Motor neuron (in vitro differentiated cells): ENCODE data around the gene CRISPLD2. TPM values are rescaled to one million over a fixed set of nuclear protein-coding genes. Genes with fewer than 3 reads are reported as not detected.
"Not testable (repeated sequence)": the region's sequence is repeated elsewhere in the genome, so short reads cannot be mapped to it uniquely, and the experiment has no call there.

ENCODE experiments used
- ATAC-seq, 8 experiments: fragments of 200-7000 bp; cut with Tn5 transposase; replicated peaks in 6 of 8; 2 replicates each; pipeline ENCODE4 v1.8.0; 2021; ENCODE audit warnings: mild to moderate bottlenecking in 8 of 8, moderate library complexity in 8 of 8
- H3K27ac ChIP-seq, 2 donors: fragments of 250-450 bp; sonication (Bioruptor Pico); 2 replicates each; pipeline ENCODE4 v1.9.0; 2021; ENCODE audit warnings: antibody characterized with exemption in 2 of 2, mild to moderate bottlenecking in 2 of 2, moderate library complexity in 1 of 2
- H3K4me1 ChIP-seq, 2 donors: fragments of 250-450 bp; sonication (Bioruptor Pico); replicated peaks in 1 of 2; 2 replicates each; pipeline ENCODE4 v1.6.1; 2021; ENCODE audit warnings: antibody characterized with exemption in 2 of 2, mild to moderate bottlenecking in 2 of 2, moderate library complexity in 1 of 2
- H3K4me3 ChIP-seq, 5 donors: fragments of 250-450 bp; sonication (Bioruptor Pico); 2 replicates each; pipeline ENCODE4 v1.9.0; 2021; ENCODE audit warnings: antibody characterized with exemption in 5 of 5, mild to moderate bottlenecking in 5 of 5, moderate library complexity in 4 of 5
- WGBS, 10 experiments: fragments of 450-650 bp; shearing (Covaris generic); methylation state at CpG; one replicate each; pipeline ENCODE4 v1.0.0; 2022; 5-methylcytosine and 5-hydroxymethylcytosine counted together
- in situ Hi-C, 9 experiments: fragments of 400-800 bp; cut with MboI; loops; one replicate each; pipeline ENCODE4 v1.15.0; 2021; ENCODE audit warnings: low sequenced_read_pairs in 9 of 9, low pct_unique_long_range_greater_than_20kb in 2 of 9; ENCODE audit not compliant: unreplicated experiment in 9 of 9
- total RNA-seq, 8 experiments: library from RNA; unstranded; fragments of 300-600 nt; gene quantifications; 2 replicates each; pipeline versions ENCODE4 v1.2.3 to v1.2.4, GENCODE V29; 2022

The CRISPLD2 gene
- total RNA-seq, 8 experiments from 2014 or later: 0.14 to 15.4 (median 1.3) TPM

DNA sequence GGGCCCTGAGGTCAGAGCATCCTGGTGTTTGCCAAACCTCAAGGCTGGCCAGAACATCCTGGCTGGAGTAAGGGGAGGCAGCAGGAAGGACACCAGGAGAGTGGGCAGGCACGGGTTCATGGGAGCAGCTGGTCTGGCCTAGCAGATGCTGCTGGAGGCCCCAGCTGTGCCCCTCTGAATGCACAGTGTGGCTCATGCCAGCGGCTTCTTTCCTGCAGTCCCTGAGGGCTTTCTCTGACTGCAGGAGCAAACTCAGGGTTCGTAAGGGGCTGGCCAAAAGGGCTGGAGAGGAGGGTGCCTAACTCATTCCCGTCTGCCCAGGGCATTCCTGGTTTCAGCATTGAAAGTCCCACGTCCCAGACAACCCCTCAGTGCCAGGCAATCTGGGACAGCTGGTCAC, 112.9 kb downstream of the CRISPLD2 start:
- no peak overlapping the region for H3K27ac ChIP-seq
- peaks cover 3 to 8% of the 10 kb centered on the region in 2 donors for H3K4me1 ChIP-seq
- in situ Hi-C loops: no loop called here
- WGBS, 10 experiments: 0 to 100% (median 62%) methylated on average over 1 to 4 of the region's 5 CpGs; no CpG with 5 or more reads in 4 of the 10 experiments
- H3K4me3 ChIP-seq: no peak overlapping the region
- ATAC-seq: peak in 5 of 8 experiments; percentile 38 to 68 (median 57)

DNA sequence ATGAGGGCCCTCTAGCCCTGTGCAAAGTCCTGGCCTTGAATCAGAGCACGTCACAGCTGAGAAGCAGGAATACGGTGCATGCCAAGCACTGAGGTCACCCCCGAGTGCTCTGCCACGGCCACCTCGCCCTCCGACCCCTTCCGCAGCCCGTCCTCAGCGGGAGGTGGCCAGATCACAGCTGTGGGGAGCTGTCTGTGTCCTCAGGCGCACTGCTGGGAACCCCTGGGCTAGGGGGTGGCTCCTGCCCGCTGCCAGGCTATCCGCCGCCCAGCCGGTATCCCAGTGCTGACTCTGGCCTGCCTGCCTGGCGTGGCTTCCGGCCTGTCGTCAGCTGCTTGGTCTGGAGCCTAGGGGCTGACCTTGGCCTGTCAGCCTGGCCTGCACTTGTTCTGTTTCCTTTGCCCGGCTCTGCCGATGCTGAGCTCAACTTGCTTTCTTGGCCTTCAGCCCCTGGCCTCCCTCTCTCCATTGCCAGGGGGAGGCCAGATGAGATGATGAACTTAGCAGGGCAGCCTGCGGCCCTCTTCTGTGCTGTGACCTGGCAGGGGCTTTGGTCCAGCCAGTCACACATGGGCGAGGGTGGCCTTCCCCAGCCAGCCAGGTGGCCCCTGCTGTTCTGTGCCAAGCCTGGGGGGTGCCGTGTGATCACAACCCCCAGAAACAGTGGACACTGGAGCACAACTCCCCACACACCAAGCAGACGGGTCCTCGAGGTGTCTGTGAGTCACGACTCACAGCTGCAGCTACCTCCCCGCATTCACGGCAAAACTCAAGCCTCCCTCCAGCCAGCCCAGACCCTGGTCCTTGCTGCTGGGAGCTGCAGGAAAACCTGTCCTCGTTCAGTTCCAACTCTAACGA, 114.2 kb downstream of the CRISPLD2 start:
- 23 to 100% (median 67%) methylated on average over 1 to 11 of the region's 29 CpGs; no CpG with 5 or more reads in 2 of the 10 experiments for WGBS, 10 experiments
- Histone ChIP-seq H3K4me3 (no peak overlapping the region), H3K27ac (no peak overlapping the region), H3K4me1 (peaks cover 3 to 8% of the 10 kb centered on the region in 2 donors)
- in situ Hi-C loops: no loop called here
- peak in 2 of 8 experiments; percentile 84 to 90 for ATAC-seq

DNA sequence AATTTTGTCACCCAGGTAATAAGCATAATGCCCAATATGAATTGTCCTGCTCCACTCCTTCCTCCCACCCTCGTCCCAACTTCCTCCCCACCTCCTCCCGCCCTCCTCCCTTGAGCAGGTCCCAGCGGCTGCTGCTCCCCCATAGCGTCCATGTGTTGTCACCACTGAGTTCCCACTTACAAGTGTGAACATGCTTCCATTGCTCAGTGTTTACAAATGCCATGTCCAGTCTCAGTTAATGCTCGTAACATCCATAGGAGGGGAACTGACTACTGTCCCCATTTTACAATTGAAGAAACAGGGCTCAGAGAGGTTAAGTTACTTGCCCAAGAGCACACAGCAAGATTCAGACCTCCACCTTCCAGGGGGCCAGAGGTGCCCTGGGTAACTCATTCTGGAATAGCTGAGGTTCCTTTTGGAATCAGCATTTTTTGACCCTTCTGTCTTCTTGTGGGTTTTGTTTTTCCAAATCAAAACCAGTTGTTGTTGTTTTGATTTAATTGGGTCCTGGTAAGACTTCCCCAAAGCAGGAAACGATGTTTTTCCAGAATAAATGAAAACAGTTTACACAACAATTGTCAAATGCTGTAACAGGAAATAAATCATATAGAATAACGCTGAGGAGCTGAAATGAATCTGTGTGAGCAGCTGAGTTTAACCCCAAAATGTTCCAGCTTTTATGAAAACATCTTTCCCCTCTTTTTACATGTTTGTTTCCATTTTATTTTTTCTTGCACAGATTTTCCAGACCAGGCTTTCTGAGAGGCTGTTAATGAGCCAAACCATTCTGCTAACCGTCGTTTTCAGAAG, 117.6 kb downstream of the CRISPLD2 start:
- 0 to 90% (median 58%) methylated on average over 1 to 5 of the region's 9 CpGs; no CpG with 5 or more reads in 1 of the 10 experiments for WGBS, 10 experiments
- Histone ChIP-seq H3K27ac (no peak overlapping the region), H3K4me1 (peaks cover 0 to under 1% of the 10 kb centered on the region in 2 donors), H3K4me3 (no peak overlapping the region)
- no peak for ATAC-seq
- in situ Hi-C loops: no loop called here

DNA sequence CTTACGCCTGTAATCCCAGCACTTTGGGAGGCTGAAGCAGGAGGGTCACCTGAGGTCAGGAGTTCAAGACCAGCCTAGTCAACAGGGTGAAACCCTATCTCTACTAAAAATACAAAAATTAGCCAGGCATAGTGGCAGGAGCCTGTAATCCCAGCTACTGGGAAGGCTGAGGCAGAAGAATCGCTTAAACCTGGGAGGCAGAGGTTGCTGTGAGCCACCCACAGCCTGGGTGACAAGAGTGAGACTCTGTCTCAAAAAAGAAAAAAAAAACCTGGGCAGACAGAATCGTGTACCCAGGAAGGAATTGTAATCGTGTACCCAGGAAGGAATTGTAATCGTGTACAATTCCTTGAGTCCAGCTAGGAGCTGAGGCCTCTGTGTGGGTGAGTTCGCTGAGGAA, 118.8 kb downstream of the CRISPLD2 start:
- in situ Hi-C loops, ATAC-seq, H3K4me3 ChIP-seq, H3K27ac ChIP-seq, H3K4me1 ChIP-seq: not testable (repeated sequence)
- WGBS, 10 experiments: 29 to 86% (median 72%) methylated on average over 1 to 5 of the region's 6 CpGs; no CpG with 5 or more reads in 3 of the 10 experiments

DNA sequence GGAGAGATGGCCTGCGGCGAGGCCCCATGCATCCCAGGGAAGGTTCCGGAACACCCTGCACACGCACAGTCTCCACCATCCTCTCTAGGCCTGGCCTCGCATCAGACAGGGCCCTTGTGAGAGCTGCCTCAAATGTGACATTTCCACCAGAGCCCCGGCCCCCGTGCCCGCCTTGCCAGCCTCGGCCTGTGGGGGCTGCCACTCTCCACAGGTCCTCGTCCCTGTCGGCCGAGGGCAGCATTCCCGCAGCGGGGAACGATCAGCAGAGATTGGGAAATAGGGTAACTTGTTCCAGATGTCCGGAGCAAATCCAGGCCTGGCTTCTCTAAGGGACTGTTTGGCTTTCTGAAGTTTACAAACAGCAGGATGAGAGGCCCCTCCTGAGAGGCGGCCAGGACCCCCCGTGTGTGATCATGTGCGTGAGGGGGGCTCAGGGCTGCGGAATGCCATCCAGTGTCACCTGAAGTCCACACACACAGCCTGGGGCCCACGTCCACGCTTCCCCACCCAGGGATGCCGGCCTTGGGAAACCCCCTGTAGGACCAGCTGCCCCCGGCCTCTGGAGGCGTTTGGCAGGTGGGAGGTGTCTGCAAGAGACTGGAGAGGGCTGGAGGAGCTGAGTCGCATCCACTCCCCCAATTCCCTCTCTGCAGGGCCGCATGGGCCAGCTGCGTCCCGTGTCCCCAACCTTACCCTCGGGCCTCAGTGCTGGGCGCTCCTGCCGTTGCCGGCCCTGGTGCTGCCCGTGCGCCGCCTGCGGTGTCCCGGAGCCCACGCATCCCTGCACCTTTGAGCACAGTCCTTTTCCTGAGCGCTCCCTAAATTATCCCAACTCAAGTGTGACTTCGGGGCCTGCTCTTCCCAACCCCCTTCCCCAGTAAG, 121.1 kb downstream of the CRISPLD2 start:
- in situ Hi-C loops: no loop called here
- WGBS, 10 experiments: 40 to 89% (median 72%) methylated on average over 1 to 10 of the region's 41 CpGs; no CpG with 5 or more reads in 4 of the 10 experiments
- no peak overlapping the region for H3K4me3 ChIP-seq
- H3K27ac ChIP-seq: no peak overlapping the region
- no peaks in the 10 kb centered on the region for H3K4me1 ChIP-seq
- peak in 1 of 8 experiments; percentile 34 for ATAC-seq

DNA sequence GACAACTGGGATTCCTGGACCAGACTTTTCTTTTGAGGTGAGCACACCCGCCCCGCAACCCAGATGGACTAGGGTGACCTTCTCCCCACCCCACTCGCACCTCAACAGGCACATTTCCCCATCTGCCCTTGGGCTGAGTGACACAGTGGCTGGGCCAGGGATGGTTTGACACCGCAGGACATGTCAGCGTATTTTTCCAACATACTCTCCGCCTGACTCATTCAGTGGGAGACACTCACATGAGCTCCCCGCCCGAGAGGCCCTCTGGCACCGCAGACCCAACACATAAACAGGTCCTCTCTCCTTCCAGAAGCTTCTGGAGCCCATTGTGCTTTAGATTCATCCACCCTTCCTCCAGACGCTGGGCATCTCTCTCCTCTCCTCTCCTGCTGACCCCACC, 122.1 kb downstream of the CRISPLD2 start:
- no peak overlapping the region for H3K4me3 ChIP-seq
- no peak overlapping the region for H3K27ac ChIP-seq
- no peaks in the 10 kb centered on the region for H3K4me1 ChIP-seq
- in situ Hi-C loops: no loop called here
- peak in 2 of 8 experiments; percentile 83 to 99 for ATAC-seq
- whole genome bisulfite sequencing, 10 experiments: 40 to 72% (median 60%) methylated on average over 1 to 2 of the region's 10 CpGs; no CpG with 5 or more reads in 7 of the 10 experiments

DNA sequence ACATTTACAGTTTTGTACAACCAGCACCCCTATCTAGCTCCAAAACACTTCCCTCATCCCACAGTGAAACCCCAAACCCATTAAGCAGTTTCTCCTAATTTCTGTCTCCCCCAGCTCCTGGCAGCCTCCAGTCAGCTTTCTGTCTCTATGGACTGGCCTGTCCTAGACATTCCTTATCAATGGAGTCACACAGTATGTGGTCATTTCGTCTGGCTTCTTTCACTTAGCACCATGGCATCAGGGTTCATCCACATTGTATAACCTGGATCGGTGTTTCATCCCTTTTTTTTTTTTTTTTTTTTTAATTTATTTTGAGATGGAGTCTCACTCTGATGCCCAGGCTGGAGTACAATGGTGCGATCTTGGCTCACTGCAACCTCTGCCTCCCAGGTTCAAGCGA, 123.0 kb downstream of the CRISPLD2 start:
- no peak overlapping the region for H3K27ac ChIP-seq
- in situ Hi-C loops: no loop called here
- WGBS, 10 experiments: 17 to 89% (median 85%) methylated on average over 1 to 4 of the region's 4 CpGs; no CpG with 5 or more reads in 2 of the 10 experiments
- no peaks in the 10 kb centered on the region for H3K4me1 ChIP-seq
- no peak for ATAC-seq
- no peak overlapping the region for H3K4me3 ChIP-seq

DNA sequence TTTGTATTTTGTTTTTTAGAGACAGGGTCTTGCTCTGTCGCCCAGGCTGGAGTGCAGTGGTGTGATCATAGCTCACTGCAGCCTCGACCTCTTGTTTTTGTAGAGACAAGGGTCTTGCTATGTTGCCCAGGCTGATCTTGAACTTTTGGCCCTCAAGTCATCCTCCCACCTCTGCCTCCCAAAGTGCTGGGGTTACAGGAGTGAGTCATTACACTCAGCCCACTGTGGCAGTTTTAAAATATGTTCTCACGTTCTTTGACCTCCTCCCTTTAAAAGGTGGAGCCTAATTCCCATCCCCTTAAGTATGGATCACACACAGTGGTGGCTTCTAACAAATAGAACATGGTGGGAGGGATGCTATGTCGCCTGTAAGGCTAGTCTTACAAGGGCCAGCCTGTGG, 123.8 kb downstream of the CRISPLD2 start:
- H3K4me3 ChIP-seq: no peak overlapping the region
- ATAC-seq: no peak
- no peak overlapping the region for H3K27ac ChIP-seq
- in situ Hi-C loops: no loop called here
- WGBS, 10 experiments: 56 to 93% (median 76%) methylated on average over 1 to 4 of the region's 4 CpGs; no CpG with 5 or more reads in 2 of the 10 experiments
- no peaks in the 10 kb centered on the region for H3K4me1 ChIP-seq

DNA sequence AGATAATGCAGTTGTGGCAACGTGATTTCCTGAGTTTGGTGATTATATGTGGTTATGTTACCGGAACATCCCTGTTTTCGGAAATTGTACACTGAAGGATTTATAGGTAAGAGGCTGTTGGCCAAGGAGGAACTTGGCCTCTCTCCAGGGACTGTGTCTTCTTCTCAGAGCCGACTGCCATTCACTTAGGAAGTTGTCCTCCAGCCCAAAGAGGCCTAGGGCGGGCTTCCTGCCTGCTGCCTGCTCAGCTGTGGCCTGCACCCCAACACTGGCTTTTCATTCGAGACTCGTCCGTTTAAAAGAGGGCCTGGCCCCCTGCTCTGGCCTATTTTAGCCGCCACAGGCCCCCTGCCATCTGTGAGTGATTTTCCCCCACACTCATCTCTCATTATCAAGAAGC, 127.2 kb downstream of the CRISPLD2 start:
- in situ Hi-C loops: no loop called here
- Histone ChIP-seq H3K4me1 (no peaks in the 10 kb centered on the region), H3K4me3 (no peak overlapping the region), H3K27ac (no peak overlapping the region)
- 10 to 97% (median 83%) methylated on average over 1 to 6 of the region's 9 CpGs; no CpG with 5 or more reads in 1 of the 10 experiments for WGBS, 10 experiments
- ATAC-seq: no peak

DNA sequence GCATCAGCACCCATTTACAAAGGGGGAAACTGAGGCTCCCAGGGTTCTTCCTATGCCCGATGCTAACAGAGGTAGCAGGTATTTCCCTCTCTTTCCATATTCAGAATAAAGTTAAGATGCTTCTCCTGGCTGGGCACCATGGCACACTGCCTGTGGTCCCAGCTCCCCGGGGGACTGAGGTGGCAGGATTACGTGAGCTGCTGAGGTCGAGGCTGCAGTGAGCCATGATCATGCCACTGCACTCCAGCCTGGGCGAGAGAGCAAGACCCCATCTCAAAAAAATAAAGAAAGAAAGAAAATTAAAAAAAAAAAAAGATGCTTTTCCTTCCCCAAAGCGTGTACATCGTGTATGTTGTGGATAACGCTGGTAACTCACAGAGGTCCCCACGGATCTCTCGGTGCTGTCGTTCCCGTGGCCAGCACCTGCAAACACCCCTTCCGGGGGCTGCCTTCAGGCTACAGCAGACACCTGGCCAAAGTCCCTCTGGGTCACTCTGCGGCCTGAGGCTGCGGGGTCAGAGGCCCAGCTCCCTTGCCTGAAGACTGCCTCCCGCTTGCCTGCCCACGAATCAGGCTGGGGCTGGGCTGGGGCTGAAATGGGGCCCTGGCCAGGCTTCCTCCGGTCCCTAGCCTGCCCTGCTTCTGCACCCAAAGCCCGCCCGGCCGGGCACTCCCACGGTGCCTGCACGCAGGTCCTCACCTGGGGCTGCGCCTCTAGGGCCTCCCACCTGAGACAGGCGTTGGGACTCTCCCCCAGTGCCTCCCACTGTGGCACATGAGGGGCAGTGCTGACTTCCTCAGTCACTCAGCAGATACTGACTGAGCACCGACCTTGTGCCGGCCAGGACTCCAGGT, 128.4 kb downstream of the CRISPLD2 start:
- 63 to 100% (median 82%) methylated on average over 1 to 14 of the region's 27 CpGs; no CpG with 5 or more reads in 2 of the 10 experiments for WGBS, 10 experiments
- no peak overlapping the region for H3K4me3 ChIP-seq
- peaks cover 9 to 10% of the 10 kb centered on the region in 2 donors for H3K4me1 ChIP-seq
- H3K27ac ChIP-seq: no peak overlapping the region
- no peak for ATAC-seq
- in situ Hi-C loops: no loop called here

DNA sequence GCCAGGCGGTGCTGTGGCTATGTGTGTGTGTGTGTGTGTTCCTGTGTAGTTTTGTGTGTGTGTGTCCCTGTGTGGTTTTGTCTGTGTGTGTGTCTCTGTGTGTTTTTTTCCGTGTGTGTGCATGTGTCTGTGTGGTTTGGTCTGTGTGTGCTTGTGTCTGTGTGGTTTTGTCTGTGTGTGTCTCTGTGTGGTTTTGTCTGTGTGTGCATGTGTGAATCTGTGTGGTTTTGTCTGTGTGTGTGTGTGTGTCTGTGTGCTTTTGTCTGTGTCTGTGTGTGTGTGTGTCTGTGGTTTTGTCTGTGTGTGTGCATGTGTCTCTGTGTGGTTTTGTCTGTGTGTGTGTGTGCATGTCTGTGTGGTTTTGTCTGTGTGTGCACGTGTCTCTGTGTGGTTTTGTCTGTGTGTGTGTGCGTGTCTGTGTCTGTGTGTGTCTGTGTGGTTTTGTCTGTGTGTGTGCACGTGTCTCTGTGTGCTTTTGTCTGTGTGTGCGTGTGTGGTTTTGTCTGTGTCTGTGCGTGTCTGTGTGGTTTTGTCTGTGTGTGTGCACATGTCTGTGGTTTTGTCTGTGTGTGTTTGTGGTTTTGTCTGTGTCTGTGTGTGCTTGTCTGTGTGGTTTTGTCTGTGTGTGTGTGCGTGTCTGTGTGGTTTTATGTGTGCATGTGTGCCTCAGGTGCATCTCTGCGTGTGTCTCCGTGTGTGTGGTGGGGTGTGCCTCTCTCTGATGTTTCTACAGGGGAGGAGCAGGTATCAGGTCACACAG, 129.2 kb downstream of the CRISPLD2 start:
- 25 to 100% (median 83%) methylated on average over 1 to 5 of the region's 10 CpGs; no CpG with 5 or more reads in 4 of the 10 experiments for WGBS, 10 experiments
- Histone ChIP-seq H3K4me1 (peaks cover 11 to 14% of the 10 kb centered on the region in 2 donors), H3K4me3 (no peak overlapping the region), H3K27ac (no peak overlapping the region)
- ATAC-seq: no peak
- in situ Hi-C loops: no loop called here
